Activated CD8-positive, alpha-beta T cell treated with anti-CD3 and anti-CD28 coated beads for 36 hours (primary cell): ENCODE results near the gene ASXL3. TPM values are rescaled to one million over a fixed set of nuclear protein-coding genes. Genes with fewer than 3 reads are reported as not detected.

Source experiments
- ATAC-seq: fragments of 200-7000 bp; cut with Tn5 transposase; one replicate; pipeline ENCODE4 v1.10.0; 2021; ENCODE audit warnings: mild to moderate bottlenecking, moderate library complexity
- CTCF ChIA-PET: fragments of 350-600 bp; sonication (Branson Sonifier 250); formaldehyde crosslinking; loops from one replicate; lab custom pipeline; 2021; ENCODE audit warnings: antibody characterized with exemption; lab: Charles Lee
- POLR2A ChIA-PET: fragments of 350-600 bp; sonication (Branson Sonifier 250); formaldehyde crosslinking; loops from one replicate; lab custom pipeline; 2021; ENCODE audit warnings: antibody characterized with exemption; lab: Charles Lee
- DNase-seq: peaks from one replicate; pipeline ENCODE4 v3.0.0-alpha.2; 2020
- H3K27ac Mint-ChIP-seq: one replicate; pipeline ENCODE4 v1.8.0; 2021; ENCODE audit warnings: mild to moderate bottlenecking, mixed read lengths
- H3K27me3 Mint-ChIP-seq: one replicate; pipeline ENCODE4 v1.8.0; 2021; ENCODE audit warnings: mixed read lengths
- H3K36me3 Mint-ChIP-seq: one replicate; pipeline ENCODE4 v1.8.0; 2021; ENCODE audit warnings: low read depth, mixed read lengths
- H3K4me1 Mint-ChIP-seq: one replicate; pipeline ENCODE4 v1.8.0; 2021; ENCODE audit warnings: low read depth, mixed read lengths
- H3K4me3 Mint-ChIP-seq: one replicate; pipeline ENCODE4 v1.8.0; 2021; ENCODE audit warnings: mild to moderate bottlenecking, moderate library complexity, mixed read lengths
- H3K9me3 Mint-ChIP-seq: one replicate; pipeline ENCODE4 v1.8.0; 2021; ENCODE audit warnings: mixed read lengths
- intact Hi-C: fragments of 100-400 bp; cut with micrococcal nuclease; formaldehyde crosslinking; loops from one replicate; pipeline ENCODE4 v1.10.0; 2022
- total RNA-seq, 2 experiments: library from RNA; stranded (reverse); gene quantifications; one replicate each; pipeline ENCODE4 v1.2.3, GENCODE V29; 2021
- TF ChIP-seq, protein P1 (sequence below): fragments of 200-600 bp; IDR thresholded peaks from one replicate; pipeline ENCODE4 v1.8.0; 2022; ENCODE audit warnings: antibody characterized with exemption, mild to moderate bottlenecking

The ASXL3 gene
- total RNA-seq, 2 experiments from 2014 or later, result not detected

DNA sequence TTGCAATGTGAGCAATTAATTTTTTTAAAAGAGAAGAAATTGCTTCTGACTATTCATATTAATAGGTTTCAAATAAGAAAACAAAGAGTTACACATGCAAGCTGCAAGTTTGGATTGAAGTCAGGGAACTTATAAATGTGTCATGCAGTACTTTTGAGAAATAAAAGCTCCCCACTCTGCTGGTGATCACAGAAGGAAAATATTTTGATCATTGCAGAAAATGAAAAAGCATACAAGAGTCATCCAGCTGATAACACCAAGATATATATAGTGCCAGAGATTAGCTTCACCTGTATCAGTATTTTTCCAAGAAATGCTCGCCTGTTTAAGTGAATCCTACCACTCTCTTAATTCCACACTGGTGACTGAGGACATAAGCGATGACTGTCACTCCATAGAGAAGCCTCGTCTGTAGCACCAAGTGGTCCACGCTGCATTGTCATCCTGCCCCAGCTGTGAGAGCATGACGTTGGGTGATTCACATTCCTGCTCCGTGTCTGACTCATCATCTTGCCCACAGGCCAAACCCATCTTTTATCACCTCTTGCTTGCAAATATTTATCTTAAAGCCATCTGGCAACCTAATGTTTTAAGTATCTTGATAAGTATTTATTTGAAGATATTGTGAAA, 178.0 kb downstream of the ASXL3 start:
- no peaks in the 10 kb centered on the region for H3K9me3 Mint-ChIP-seq
- no peak overlapping the region for H3K27ac Mint-ChIP-seq
- no peak overlapping the region for H3K4me3 Mint-ChIP-seq
- H3K4me1 Mint-ChIP-seq, result no peaks in the 10 kb centered on the region
- no peaks in the 10 kb centered on the region for H3K36me3 Mint-ChIP-seq
- H3K27me3 Mint-ChIP-seq, result no peaks in the 10 kb centered on the region
- TF ChIP-seq, protein P1, sequence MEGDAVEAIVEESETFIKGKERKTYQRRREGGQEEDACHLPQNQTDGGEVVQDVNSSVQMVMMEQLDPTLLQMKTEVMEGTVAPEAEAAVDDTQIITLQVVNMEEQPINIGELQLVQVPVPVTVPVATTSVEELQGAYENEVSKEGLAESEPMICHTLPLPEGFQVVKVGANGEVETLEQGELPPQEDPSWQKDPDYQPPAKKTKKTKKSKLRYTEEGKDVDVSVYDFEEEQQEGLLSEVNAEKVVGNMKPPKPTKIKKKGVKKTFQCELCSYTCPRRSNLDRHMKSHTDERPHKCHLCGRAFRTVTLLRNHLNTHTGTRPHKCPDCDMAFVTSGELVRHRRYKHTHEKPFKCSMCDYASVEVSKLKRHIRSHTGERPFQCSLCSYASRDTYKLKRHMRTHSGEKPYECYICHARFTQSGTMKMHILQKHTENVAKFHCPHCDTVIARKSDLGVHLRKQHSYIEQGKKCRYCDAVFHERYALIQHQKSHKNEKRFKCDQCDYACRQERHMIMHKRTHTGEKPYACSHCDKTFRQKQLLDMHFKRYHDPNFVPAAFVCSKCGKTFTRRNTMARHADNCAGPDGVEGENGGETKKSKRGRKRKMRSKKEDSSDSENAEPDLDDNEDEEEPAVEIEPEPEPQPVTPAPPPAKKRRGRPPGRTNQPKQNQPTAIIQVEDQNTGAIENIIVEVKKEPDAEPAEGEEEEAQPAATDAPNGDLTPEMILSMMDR, result no peak
- intact Hi-C loops, result no loop called here
- ATAC-seq (no peak), DNase-seq (no peak)
- CTCF ChIA-PET, result no interaction called here
- POLR2A ChIA-PET, result no interaction called here

DNA sequence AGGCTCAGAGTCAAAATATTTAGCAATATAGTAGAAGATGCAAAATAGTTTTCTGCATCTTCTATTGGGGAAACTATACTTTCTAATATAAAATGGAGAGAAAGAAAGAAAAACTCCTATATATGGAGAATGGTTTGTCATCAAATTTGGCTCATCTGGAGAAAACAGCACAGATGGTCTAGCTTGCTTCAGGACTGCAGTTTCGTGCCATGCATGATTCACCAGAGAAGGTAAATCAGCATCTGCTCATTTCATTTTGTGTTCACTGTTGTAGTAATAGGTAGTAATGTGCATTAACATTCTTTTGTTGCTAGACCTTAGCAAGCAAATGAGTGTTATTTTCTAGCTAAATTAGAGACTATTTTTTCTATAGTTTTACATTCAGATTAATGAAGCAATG, 179.0 kb downstream of the ASXL3 start:
- TF ChIP-seq, protein P1, result no peak
- Mint-ChIP-seq H3K36me3 (no peaks in the 10 kb centered on the region), H3K27me3 (no peaks in the 10 kb centered on the region), H3K4me3 (no peak overlapping the region), H3K4me1 (no peaks in the 10 kb centered on the region), H3K9me3 (no peaks in the 10 kb centered on the region), H3K27ac (no peak overlapping the region)
- DNase-seq, result no peak
- ATAC-seq, result no peak
- intact Hi-C loops, result no loop called here
- ChIA-PET CTCF (no interaction called here), POLR2A (no interaction called here)

DNA sequence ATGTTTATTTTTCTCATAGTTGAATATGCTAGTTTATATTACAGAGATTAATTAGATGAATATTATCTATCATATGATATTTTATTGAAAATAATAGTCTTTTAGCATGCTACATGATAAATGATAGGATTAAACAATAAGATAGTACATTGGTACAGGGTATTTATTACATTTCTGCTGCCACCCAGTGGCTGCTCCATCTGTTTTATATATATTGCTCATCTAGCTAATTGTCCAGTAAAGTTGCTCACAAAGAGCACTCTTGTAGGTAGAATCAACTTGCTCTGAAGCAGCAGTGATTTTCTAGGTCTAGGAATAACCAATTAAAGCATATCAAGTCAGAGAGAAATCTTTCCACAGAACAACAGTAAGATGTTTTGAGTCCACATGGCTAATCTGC, 183.3 kb downstream of the ASXL3 start:
- DNase-seq (peak; percentile 11), ATAC-seq (no peak)
- intact Hi-C loops, result no loop called here
- H3K4me3 Mint-ChIP-seq, result no peak overlapping the region
- H3K27me3 Mint-ChIP-seq, result no peaks in the 10 kb centered on the region
- no peaks in the 10 kb centered on the region for H3K4me1 Mint-ChIP-seq
- H3K27ac Mint-ChIP-seq, result no peak overlapping the region
- ChIA-PET POLR2A (no interaction called here), CTCF (interaction anchor here (1.0 kb wide), 1 partner anchor 530 kb away, joined by 3 read pairs; no protein-coding TSS in a partner anchor)
- TF ChIP-seq, protein P1, result no peak
- H3K36me3 Mint-ChIP-seq, result no peaks in the 10 kb centered on the region
- no peaks in the 10 kb centered on the region for H3K9me3 Mint-ChIP-seq

DNA sequence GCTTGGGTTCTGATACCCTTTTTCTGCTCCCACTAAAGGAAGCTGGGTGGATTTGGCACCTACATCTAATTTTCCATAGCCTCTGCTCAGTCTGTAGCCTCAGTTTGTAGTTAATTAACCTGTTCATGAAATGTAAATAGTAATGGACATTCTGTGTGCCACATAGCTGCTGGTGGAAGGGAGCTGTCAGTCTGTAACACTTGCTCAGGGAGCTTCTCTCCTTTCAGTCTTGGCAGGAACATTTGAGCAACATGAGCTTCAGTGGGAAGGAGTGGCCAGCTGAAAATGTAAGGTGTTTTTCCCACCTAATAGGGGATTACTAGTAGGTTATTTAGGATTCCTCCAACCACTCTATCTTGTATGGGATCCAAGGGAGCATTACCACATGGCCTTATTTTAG, 203.4 kb downstream of the ASXL3 start:
- Mint-ChIP-seq H3K4me1 (no peaks in the 10 kb centered on the region), H3K9me3 (peaks cover 8% of the 10 kb centered on the region), H3K27ac (no peak overlapping the region), H3K36me3 (no peaks in the 10 kb centered on the region), H3K27me3 (no peaks in the 10 kb centered on the region), H3K4me3 (no peak overlapping the region)
- intact Hi-C loops, result no loop called here
- ATAC-seq (no peak), DNase-seq (no peak)
- TF ChIP-seq, protein P1, result no peak
- ChIA-PET POLR2A (no interaction called here), CTCF (no interaction called here)

Other genes starting within 250 kb of the ASXL3 start
- not detected for gene CCDC178, start 137.5 kb upstream of the ASXL3 start, total RNA-seq